Mesenchymal stem cell (in vitro differentiated cells and primary cell): ENCODE results near the gene DNAJB11. TPM values are rescaled to one million over a fixed set of nuclear protein-coding genes. Genes with fewer than 3 reads are reported as not detected.
"Not testable (repeated sequence)": the region's sequence is repeated elsewhere in the genome, so short reads cannot be mapped to it uniquely, and the experiment has no call there.

Source experiments
- DNase-seq: peaks from one replicate; pipeline ENCODE4 v3.0.0-alpha.2; 2013
- H2AFZ ChIP-seq: one replicate; pipeline ENCODE4 v1.6.1; 2013; ENCODE audit warnings: low read depth, mild to moderate bottlenecking, control low read depth, inconsistent platforms, low read length, moderate library complexity
- H2AK5ac ChIP-seq: 2 replicates; pipeline ENCODE4 v1.6.1; 2013; ENCODE audit warnings: low read length, moderate library complexity, mild to moderate bottlenecking, inconsistent platforms; ENCODE audit not compliant: severe bottlenecking
- H2BK120ac ChIP-seq: one replicate; pipeline ENCODE4 v1.6.1; 2013; ENCODE audit warnings: low read depth, mild to moderate bottlenecking, inconsistent platforms, low read length, moderate library complexity
- H2BK12ac ChIP-seq, 2 experiments: one replicate each; pipeline ENCODE4 v1.6.1; 2013; ENCODE audit warnings: inconsistent platforms in 2 of 2, low read length in 2 of 2, mild to moderate bottlenecking in 2 of 2, moderate library complexity in 2 of 2, control low read depth in 1 of 2
- H2BK15ac ChIP-seq: one replicate; pipeline ENCODE4 v1.6.1; 2013; ENCODE audit warnings: mild to moderate bottlenecking, low read depth, inconsistent platforms; ENCODE audit not compliant: poor library complexity, severe bottlenecking
- H2BK5ac ChIP-seq: 2 replicates; pipeline ENCODE4 v1.6.1; 2013; ENCODE audit warnings: low read depth, mild to moderate bottlenecking, low read length, control low read depth, inconsistent platforms; ENCODE audit not compliant: poor library complexity, severe bottlenecking
- H3K14ac ChIP-seq, 2 experiments: one replicate each; pipeline ENCODE4 v1.6.1; 2013; ENCODE audit warnings: inconsistent platforms in 2 of 2, low read length in 2 of 2, control low read depth in 1 of 2, mild to moderate bottlenecking in 1 of 2, moderate library complexity in 1 of 2
- H3K18ac ChIP-seq, 2 experiments: one replicate each; pipeline ENCODE4 v1.6.1; 2013; ENCODE audit warnings: inconsistent platforms in 2 of 2, low read length in 2 of 2, control low read depth in 1 of 2, low read depth in 1 of 2, mild to moderate bottlenecking in 1 of 2
- H3K23ac ChIP-seq, 2 experiments: one replicate each; pipeline ENCODE4 v1.6.1; 2013; ENCODE audit warnings: inconsistent platforms in 2 of 2, low read length in 2 of 2, mild to moderate bottlenecking in 2 of 2, moderate library complexity in 2 of 2, control low read depth in 1 of 2
- H3K27ac ChIP-seq: 2 replicates; pipeline ENCODE4 v1.5.1; 2013; ENCODE audit warnings: mild to moderate bottlenecking, moderate library complexity, low read length, control low read depth, inconsistent platforms; ENCODE audit not compliant: poor library complexity, severe bottlenecking
- H3K27me3 ChIP-seq, 2 experiments: 2 replicates each; pipeline versions ENCODE4 v1.6.1 to v1.7.0; 2013; ENCODE audit warnings: low read length in 2 of 2, mild to moderate bottlenecking in 2 of 2, moderate library complexity in 2 of 2, control low read depth in 1 of 2, inconsistent platforms in 1 of 2; ENCODE audit not compliant: control insufficient read depth in 1 of 2, insufficient read depth in 1 of 2
- H3K36me3 ChIP-seq, 2 experiments: 2 replicates each; pipeline versions ENCODE4 v1.6.1 to v1.7.0; 2013; ENCODE audit warnings: low read length in 2 of 2, control low read depth in 1 of 2, inconsistent platforms in 1 of 2, low read depth in 1 of 2, mild to moderate bottlenecking in 1 of 2; ENCODE audit not compliant: insufficient read depth in 2 of 2, control insufficient read depth in 1 of 2
- H3K4ac ChIP-seq, 2 experiments: one replicate each; pipeline ENCODE4 v1.6.1; 2013; ENCODE audit warnings: inconsistent platforms in 2 of 2, low read length in 2 of 2, mild to moderate bottlenecking in 2 of 2, moderate library complexity in 2 of 2, control low read depth in 1 of 2, low read depth in 1 of 2
- H3K4me1 ChIP-seq: 2 replicates; pipeline ENCODE4 v1.6.1; 2013; ENCODE audit warnings: low read depth, low read length, control low read depth; ENCODE audit not compliant: control insufficient read depth, insufficient read depth
- H3K4me2 ChIP-seq: 2 replicates; pipeline ENCODE4 v1.6.1; 2013; ENCODE audit warnings: low read length, mild to moderate bottlenecking, inconsistent platforms; ENCODE audit not compliant: poor library complexity, severe bottlenecking
- H3K4me3 ChIP-seq, 2 experiments: 2 replicates each; pipeline versions ENCODE4 v1.5.1 to v1.7.0; 2013; ENCODE audit warnings: low read length in 2 of 2, mild to moderate bottlenecking in 2 of 2, control low read depth in 1 of 2, low read depth in 1 of 2; ENCODE audit not compliant: insufficient read depth in 1 of 2
- H3K79me1 ChIP-seq: replicated peaks from 2 replicates; pipeline ENCODE4 v1.6.1; 2013; ENCODE audit warnings: mild to moderate bottlenecking, control low read depth, low read length, inconsistent platforms; ENCODE audit not compliant: poor library complexity, severe bottlenecking
- H3K9ac ChIP-seq: 2 replicates; pipeline ENCODE4 v1.7.0; 2013; ENCODE audit warnings: mild to moderate bottlenecking, low read length, moderate library complexity
- H3K9me3 ChIP-seq: 2 replicates; pipeline ENCODE4 v1.7.0; 2013; ENCODE audit warnings: mild to moderate bottlenecking, low read length; ENCODE audit not compliant: control insufficient read depth
- H4K8ac ChIP-seq: one replicate; pipeline ENCODE4 v1.6.1; 2013; ENCODE audit warnings: inconsistent platforms, mild to moderate bottlenecking, low read length, moderate library complexity
- H4K91ac ChIP-seq: one replicate; pipeline ENCODE4 v1.6.1; 2013; ENCODE audit warnings: mild to moderate bottlenecking, low read length, inconsistent platforms
- WGBS: methylation state at CpG from one replicate; pipeline ENCODE4 v1.1.7; 2013; ENCODE audit warnings: mixed read lengths; 5-methylcytosine and 5-hydroxymethylcytosine counted together
- small RNA-seq: library from polyadenylated mRNA; stranded (forward); fragments of <200 nt; extraction: miRNeasy Mini kit (QIAGEN cat#:217004); gene quantifications from one replicate; pipeline ENCODE3, GENCODE V24; 2013; ENCODE audit warnings: low read depth

Gene DNAJB11

DNA sequence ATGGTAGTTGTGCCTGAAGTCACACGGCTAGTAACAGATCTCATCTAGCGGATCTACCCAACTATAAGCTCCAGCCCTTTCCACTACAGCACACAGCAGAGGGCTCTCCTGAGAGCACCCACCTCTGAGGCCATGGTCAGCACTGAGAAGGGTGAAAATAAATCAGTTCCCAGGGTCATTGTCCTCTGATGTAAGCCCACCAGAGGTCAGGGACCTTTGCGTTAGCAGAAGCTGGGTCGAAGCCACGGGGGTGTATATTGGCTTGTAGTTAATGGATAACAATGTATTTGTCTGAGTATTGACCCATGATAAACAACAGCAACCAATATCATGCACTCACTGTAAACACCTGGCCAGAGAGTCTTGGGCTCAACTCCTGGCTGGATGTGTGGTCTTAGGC lies 63.7 kb downstream of the DNAJB11 start:
- H3K23ac ChIP-seq, H3K4me2 ChIP-seq, H4K91ac ChIP-seq, H2BK5ac ChIP-seq, H3K9me3 ChIP-seq, H3K4me1 ChIP-seq, H3K27ac ChIP-seq, H3K4me3 ChIP-seq, H4K8ac ChIP-seq, H3K36me3 ChIP-seq, H2AK5ac ChIP-seq, H3K18ac ChIP-seq, H2BK120ac ChIP-seq, DNase-seq, H2BK12ac ChIP-seq, H3K4ac ChIP-seq, H3K9ac ChIP-seq, H3K14ac ChIP-seq, H2AFZ ChIP-seq, H2BK15ac ChIP-seq, H3K79me1 ChIP-seq: not testable (repeated sequence)
- peaks cover 32 to 43% of the 10 kb centered on the region in 2 experiments for H3K27me3 ChIP-seq
- WGBS = 95% methylated on average over 2 of the region's 5 CpGs

Small RNAs within 50 kb of the gene (small RNA-seq; reads per million reads assigned to genes)
- not detected for gene RF00017
